Pancreas (tissue), 10 donors: ENCODE measurements around the gene DSCAM. TPM values are rescaled to one million over a fixed set of nuclear protein-coding genes. Genes with fewer than 3 reads are reported as not detected.

ENCODE experiments used
- ATAC-seq, 4 donors: fragments of 200-7000 bp; cut with Tn5 transposase; one replicate each; pipeline versions ENCODE4 v1.8.0 to v1.9.1; 2020; ENCODE audit warnings: mild to moderate bottlenecking in 4 of 4, moderate library complexity in 4 of 4
- DNase-seq, 6 donors: peaks; one replicate each; pipeline ENCODE4 v3.0.0-alpha.2; 2020
- FAIRE-seq: peaks from 2 replicates; lab custom pipeline; 2012; peaks lifted over from hg19 to GRCh38; lab: Jason Lieb, UNC
- H3K27ac ChIP-seq, 4 donors: fragments of 200-600 bp; sonication (generic); 1 replicate in 3 of 4; 2 replicates in 1 of 4; pipeline versions ENCODE4 v1.5.0 to v1.8.0; 2020
- H3K27me3 ChIP-seq, 4 donors: fragments of 200-600 bp; one replicate each; pipeline ENCODE4 v1.8.0; 2021
- H3K36me3 ChIP-seq, 3 donors: fragments of 200-600 bp; sonication (generic) in 1 of 3; one replicate each; pipeline versions ENCODE4 v1.5.0 to v1.8.0; 2020 to 2021
- H3K4me1 ChIP-seq, 3 donors: fragments of 200-600 bp; one replicate each; pipeline ENCODE4 v1.8.0; 2021
- H3K4me3 ChIP-seq, 4 donors: fragments of 200-600 bp; sonication (generic) in 2 of 4; one replicate each; pipeline versions ENCODE4 v1.5.0 to v1.8.0; 2020 to 2021
- H3K9me3 ChIP-seq, 4 donors: fragments of 200-600 bp; one replicate each; pipeline ENCODE4 v1.8.0; 2021
- CTCF ChIP-seq, 4 donors: fragments of 200-600 bp; sonication (generic) in 3 of 4; IDR thresholded peaks; one replicate each; pipeline versions ENCODE4 v1.5.0 to v1.8.0; 2021; ENCODE audit warnings: antibody characterized with exemption in 4 of 4
- WGBS, 2 donors: extraction: QIAGEN DNeasy Blood & Tissue Kit; methylation state at CpG; one replicate each; pipeline ENCODE4 v1.1.7; 2013; 5-methylcytosine and 5-hydroxymethylcytosine counted together
- intact Hi-C, 3 donors: fragments of 100-400 bp; cut with DNase I; formaldehyde crosslinking; loops; one replicate each; pipeline versions ENCODE4 v1.11.1 to v1.14.2; 2022
- polyA plus RNA-seq, 2 donors: library from polyadenylated mRNA; stranded (reverse); fragments of 200-250 nt; gene quantifications; one replicate each; pipeline ENCODE4 v1.2.3, GENCODE V29; 2013
- total RNA-seq, 6 donors: library from RNA; stranded (reverse); fragmentation: NEBNext Ultra II Directional in 4 of 6; extraction: Animal tissue kit (Norgen Biotek cat#: 25700) in 4 of 6; gene quantifications; one replicate each; pipeline versions ENCODE4 v1.2.1 to v1.2.4, GENCODE V29; 2021 to 2023
- donor health status: healthy with polysubstance abuse.
- donor health status: DM: no; HTN: no; CAD: no; lungs with moderate emphysema.
- donor health status: DM: no; HTN: no; CAD: no.
- donor health status: control.
- donor health status: control.
- donor health status: Bipolar disorder and iron deficiency.
- donor health status: DM: yes; HTN: yes; CAD: no.
- donor health status: DM: no; HTN: no; CAD: no.
- donor health status: DM: no; HTN: no; CAD: no.
- donor health status: DM: yes; HTN: yes; CAD: no.

DSCAM gene
- total and polyA plus RNA-seq, 8 donors = 0.05 to 0.77 (median 0.14) TPM

GRCh38 chr21:40208206-40208947, 638.6 kb downstream of the DSCAM start:
- no peak for ATAC-seq
- Histone ChIP-seq H3K27me3 (no peaks in the 10 kb centered on the region), H3K4me1 (no peaks in the 10 kb centered on the region), H3K27ac (no peak overlapping the region), H3K9me3 (no peaks in the 10 kb centered on the region), H3K36me3 (no peaks in the 10 kb centered on the region), H3K4me3 (no peak overlapping the region)
- no peak for TF ChIP-seq CTCF (IDR thresholded peaks at IDR 0.05)
- WGBS, 2 donors = 71% methylated on average over 9 of the region's 9 CpGs
- DNase-seq = no peak
- intact Hi-C loops = no loop called here
- FAIRE-seq = no peak

GRCh38 chr21:40200946-40201345, 646.0 kb downstream of the DSCAM start:
- no peak for TF ChIP-seq CTCF (IDR thresholded peaks at IDR 0.05)
- Histone ChIP-seq H3K36me3 (no peaks in the 10 kb centered on the region), H3K27me3 (no peaks in the 10 kb centered on the region), H3K4me1 (no peaks in the 10 kb centered on the region), H3K27ac (no peak overlapping the region), H3K9me3 (no peaks in the 10 kb centered on the region), H3K4me3 (no peak overlapping the region)
- FAIRE-seq (no peak), ATAC-seq (no peak), DNase-seq (no peak)
- intact Hi-C loops = no loop called here
- 53 to 56% methylated on average over 2 of the region's 2 CpGs for WGBS, 2 donors

- H3K27me3 ChIP-seq = no peaks in the 10 kb centered on the region
- H3K36me3 ChIP-seq = no peaks in the 10 kb centered on the region
- H3K9me3 ChIP-seq = no peaks in the 10 kb centered on the region
- no peaks in the 10 kb centered on the region for H3K4me1 ChIP-seq
- 86 to 88% methylated on average over 1 of the region's 1 CpG for WGBS, 2 donors
- ATAC-seq (no peak), FAIRE-seq (no peak), DNase-seq (no peak)
- H3K4me3 ChIP-seq = no peak overlapping the region
- no peak overlapping the region for H3K27ac ChIP-seq
- no peak for TF ChIP-seq CTCF (IDR thresholded peaks at IDR 0.05)
- intact Hi-C loops = no loop called here
Measured at GRCh38 chr21:40200126-40200525, 646.8 kb downstream of the DSCAM start.

DNA sequence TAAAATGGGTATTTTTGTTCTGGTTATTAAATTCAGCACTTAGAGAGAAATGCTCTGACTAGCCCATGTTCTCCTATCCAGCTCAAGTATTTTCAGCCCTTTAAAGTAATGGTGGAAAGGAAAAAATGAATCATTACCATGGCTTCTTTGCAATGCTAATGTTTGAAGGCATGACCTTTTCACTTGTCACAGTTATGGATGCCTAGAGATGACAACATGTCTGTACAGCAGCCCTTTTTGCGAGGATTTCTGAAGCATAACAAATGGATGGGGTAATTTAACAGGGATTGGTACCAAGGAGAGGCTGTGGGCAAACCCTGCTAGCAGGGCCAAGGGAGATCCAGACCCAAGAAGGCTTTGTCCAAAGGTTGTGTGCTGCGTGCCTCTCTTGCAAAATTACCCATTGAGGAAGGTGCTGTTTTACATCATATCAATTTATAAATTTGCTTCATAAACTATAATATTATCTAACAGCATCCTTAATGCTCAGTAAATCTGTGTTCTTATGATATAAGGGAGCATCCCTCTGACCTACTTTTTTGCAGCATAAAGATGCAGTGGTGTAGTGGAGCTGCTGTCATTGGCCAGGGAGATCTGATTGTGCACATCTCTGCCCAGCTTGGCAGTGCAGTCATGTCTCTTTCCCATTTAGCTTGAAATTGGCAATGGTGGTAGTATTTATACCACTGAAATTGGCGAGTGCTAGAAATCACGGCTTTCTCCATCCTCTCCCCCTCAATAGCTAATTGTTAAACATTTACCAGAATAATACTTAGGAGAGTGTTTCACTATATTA, 652.6 kb downstream of the DSCAM start:
- Histone ChIP-seq H3K27ac (no peak overlapping the region), H3K4me1 (no peaks in the 10 kb centered on the region), H3K9me3 (no peaks in the 10 kb centered on the region), H3K27me3 (peaks cover 0 to 3% (median 0%) of the 10 kb centered on the region in 4 donors), H3K36me3 (no peaks in the 10 kb centered on the region), H3K4me3 (no peak overlapping the region)
- ATAC-seq = no peak
- 49 to 52% methylated on average over 4 of the region's 4 CpGs for WGBS, 2 donors
- no peak for TF ChIP-seq CTCF (IDR thresholded peaks at IDR 0.05)
- DNase-seq = no peak
- intact Hi-C loops = no loop called here
- no peak for FAIRE-seq
